H1 (cell line): ENCODE data around the gene TP73. TPM values are rescaled to one million over a fixed set of nuclear protein-coding genes. Genes with fewer than 3 reads are reported as not detected.

Source experiments
- CTCF ChIA-PET: fragments of 300-600 bp; sonication (Branson Sonifier 250); formaldehyde crosslinking; loops from one replicate; lab custom pipeline; 2021; ENCODE audit not compliant: partially characterized antibody; lab: Charles Lee
- POLR2A ChIA-PET: fragments of 300-600 bp; sonication (Branson Sonifier 250); formaldehyde crosslinking; loops from one replicate; lab custom pipeline; 2021; ENCODE audit warnings: inconsistent platforms; ENCODE audit not compliant: partially characterized antibody; lab: Charles Lee
- DNase-seq, 2 experiments: peaks; one replicate each; pipeline versions ENCODE4 v3.0.0 to v3.0.0-alpha.2; 2010 to 2022; ENCODE audit warnings: low spot score in 2 of 2, low read depth in 1 of 2, mixed read lengths in 1 of 2
- FAIRE-seq: peaks from 2 replicates; lab custom pipeline; 2011; peaks lifted over from hg19 to GRCh38; lab: Jason Lieb, UNC
- H2AFZ ChIP-seq: 2 replicates; pipeline ENCODE4 v1.8.1; 2012; ENCODE audit warnings: low read length, inconsistent platforms
- H2AK5ac ChIP-seq: 2 replicates; pipeline ENCODE4 v1.6.1; 2013; ENCODE audit warnings: low read depth, low read length
- H2BK120ac ChIP-seq: replicated peaks from 2 replicates; pipeline ENCODE3; 2013; ENCODE audit warnings: low read depth, low read length, inconsistent platforms
- H2BK12ac ChIP-seq: 2 replicates; pipeline ENCODE4 v1.6.1; 2013; ENCODE audit warnings: low read depth, low read length
- H2BK15ac ChIP-seq: 2 replicates; pipeline ENCODE4 v1.6.1; 2013; ENCODE audit warnings: low read length
- H2BK20ac ChIP-seq: 2 replicates; pipeline ENCODE4 v1.6.1; 2013; ENCODE audit warnings: low read length
- H2BK5ac ChIP-seq: 2 replicates; pipeline ENCODE4 v1.6.1; 2013; ENCODE audit warnings: low read depth, low read length
- H3K14ac ChIP-seq: 2 replicates; pipeline ENCODE4 v1.6.1; 2013; ENCODE audit warnings: inconsistent platforms; ENCODE audit not compliant: insufficient read length
- H3K18ac ChIP-seq: 2 replicates; pipeline ENCODE4 v1.6.1; 2013; ENCODE audit warnings: low read length; ENCODE audit errors: extremely low read depth
- H3K23ac ChIP-seq: 2 replicates; pipeline ENCODE4 v1.6.1; 2013; ENCODE audit warnings: inconsistent platforms; ENCODE audit not compliant: insufficient read length
- H3K23me2 ChIP-seq: 2 replicates; pipeline ENCODE4 v1.6.1; 2013; ENCODE audit warnings: low read depth, low read length
- H3K27ac ChIP-seq: 2 replicates; pipeline ENCODE4 v1.6.1; 2011; ENCODE audit warnings: low read depth, low read length, inconsistent platforms
- H3K27me3 ChIP-seq, 4 experiments: replicated peaks in 1 of 4; 1 replicate in 1 of 4; 2 replicates in 3 of 4; pipeline versions ENCODE4 v1.6.1 to v1.8.1; 2011 to 2013; ENCODE audit warnings: low read length in 3 of 4, mild to moderate bottlenecking in 3 of 4, inconsistent platforms in 2 of 4, mixed read lengths in 2 of 4, moderate library complexity in 1 of 4; ENCODE audit not compliant: control insufficient read depth in 3 of 4, insufficient read depth in 3 of 4; ENCODE audit errors: extremely low read depth in 1 of 4
- H3K36me3 ChIP-seq, 4 experiments: 2 replicates each; pipeline versions ENCODE4 v1.6.1 to v1.8.1; 2011 to 2013; ENCODE audit warnings: mild to moderate bottlenecking in 4 of 4, low read length in 3 of 4, moderate library complexity in 2 of 4, control low read depth in 1 of 4, inconsistent platforms in 1 of 4; ENCODE audit not compliant: insufficient read depth in 4 of 4, control insufficient read depth in 2 of 4
- H3K4ac ChIP-seq: replicated peaks from 2 replicates; pipeline ENCODE3; 2013; ENCODE audit warnings: low read length, low read depth, mixed read lengths, inconsistent platforms; ENCODE audit not compliant: insufficient read length
- H3K4me1 ChIP-seq, 4 experiments: replicated peaks in 1 of 4; 1 replicate in 1 of 4; 2 replicates in 3 of 4; pipeline versions ENCODE4 v1.6.1 to v1.8.1; 2011 to 2013; ENCODE audit warnings: low read length in 3 of 4, inconsistent platforms in 2 of 4, mixed read lengths in 1 of 4; ENCODE audit not compliant: insufficient read depth in 4 of 4, control insufficient read depth in 3 of 4
- H3K4me2 ChIP-seq, 2 experiments: 2 replicates each; pipeline versions ENCODE4 v1.6.1 to v1.8.1; 2011 to 2013; ENCODE audit warnings: low read depth in 2 of 2, low read length in 2 of 2, control low read depth in 1 of 2, inconsistent platforms in 1 of 2, mild to moderate bottlenecking in 1 of 2; ENCODE audit not compliant: insufficient read depth in 1 of 2
- H3K4me3 ChIP-seq, 4 experiments: fragments of 200-600, 300-600 bp in 1 of 4; sonication (generic), shearing (Covaris generic), sonication (Bioruptor Twin) in 1 of 4; 2 replicates each; pipeline versions ENCODE4 v1.5.1 to v1.8.1; 2011 to 2016; ENCODE audit warnings: low read length in 4 of 4, low read depth in 3 of 4, control low read depth in 2 of 4, inconsistent platforms in 2 of 4, mild to moderate bottlenecking in 2 of 4, mixed read lengths in 1 of 4, moderate library complexity in 1 of 4; ENCODE audit not compliant: insufficient read depth in 2 of 4; ENCODE audit errors: extremely low read depth in 1 of 4
- H3K56ac ChIP-seq: replicated peaks from 2 replicates; pipeline ENCODE3; 2013; ENCODE audit warnings: low read depth, mild to moderate bottlenecking, mixed read lengths, low read length, inconsistent platforms; ENCODE audit not compliant: insufficient read length
- H3K79me1 ChIP-seq: 2 replicates; pipeline ENCODE4 v1.6.1; 2013; ENCODE audit warnings: low read depth, low read length, control low read depth
- H3K79me2 ChIP-seq, 2 experiments: 2 replicates each; pipeline versions ENCODE4 v1.6.1 to v1.8.1; 2012 to 2013; ENCODE audit warnings: low read length in 2 of 2, mild to moderate bottlenecking in 2 of 2, inconsistent platforms in 1 of 2; ENCODE audit not compliant: insufficient read depth in 2 of 2, control insufficient read depth in 1 of 2
- H3K9ac ChIP-seq, 4 experiments: replicated peaks in 1 of 4; 1 replicate in 1 of 4; 2 replicates in 3 of 4; pipeline versions ENCODE4 v1.6.1 to v1.8.1; 2011 to 2013; ENCODE audit warnings: low read depth in 3 of 4, low read length in 3 of 4, control low read depth in 2 of 4, mild to moderate bottlenecking in 2 of 4, moderate library complexity in 2 of 4, inconsistent platforms in 1 of 4; ENCODE audit errors: extremely low read depth in 1 of 4
- H3K9me3 ChIP-seq, 2 experiments: 2 replicates each; pipeline versions ENCODE4 v1.6.1 to v1.8.1; 2012 to 2013; ENCODE audit warnings: mild to moderate bottlenecking in 2 of 2, moderate library complexity in 2 of 2, control low read depth in 1 of 2, inconsistent platforms in 1 of 2, low read depth in 1 of 2, low read length in 1 of 2, mixed read lengths in 1 of 2; ENCODE audit not compliant: insufficient read depth in 2 of 2
- H4K20me1 ChIP-seq, 2 experiments: replicated peaks in 1 of 2; 2 replicates each; pipeline versions ENCODE3 to v1.8.1; 2011 to 2013; ENCODE audit warnings: inconsistent platforms in 2 of 2, low read length in 2 of 2, mild to moderate bottlenecking in 1 of 2; ENCODE audit not compliant: insufficient read depth in 2 of 2, control insufficient read depth in 1 of 2
- H4K5ac ChIP-seq: 2 replicates; pipeline ENCODE4 v1.6.1; 2013; ENCODE audit warnings: low read length, low read depth, mixed read lengths, inconsistent platforms; ENCODE audit not compliant: insufficient read length
- H4K8ac ChIP-seq: 2 replicates; pipeline ENCODE4 v1.8.0; 2013; ENCODE audit warnings: mild to moderate bottlenecking, moderate library complexity, low read length, inconsistent platforms; ENCODE audit not compliant: insufficient read depth; ENCODE audit errors: extremely low read depth
- H4K91ac ChIP-seq: replicated peaks from 2 replicates; pipeline ENCODE3; 2013; ENCODE audit warnings: low read length, mixed read lengths, inconsistent platforms; ENCODE audit not compliant: insufficient read length
- CHD1 ChIP-seq: IDR thresholded peaks from 2 replicates; pipeline ENCODE4 v1.6.1; 2012; ENCODE audit warnings: low read depth, low read length, improper control_type of control experiment
- CHD2 ChIP-seq: IDR thresholded peaks from 2 replicates; pipeline ENCODE4 v1.6.1; 2012; ENCODE audit warnings: low read length, improper control_type of control experiment
- SUZ12 ChIP-seq: fragments of 200-600 bp; sonication (generic); IDR thresholded peaks from 2 replicates; pipeline ENCODE4 v1.6.1; 2012; ENCODE audit warnings: mild to moderate bottlenecking, inconsistent platforms, low read length, moderate library complexity, mixed read lengths
- WGBS, 2 experiments: shearing (Covaris generic) in 1 of 2; methylation state at CpG; one replicate each; pipeline versions ENCODE4 v1.1.6 to v1.1.7; 2013 to 2015; ENCODE audit warnings: low lambda C conversion rate in 2 of 2, mixed read lengths in 2 of 2, inconsistent platforms in 1 of 2, low coverage in 1 of 2, missing lambda C conversion rate in 1 of 2; ENCODE audit not compliant: insufficient replicate concordance in 2 of 2, insufficient coverage in 1 of 2, insufficient read length in 1 of 2; ENCODE audit errors: extremely low coverage in 1 of 2, missing lambda C conversion rate in 1 of 2; 5-methylcytosine and 5-hydroxymethylcytosine counted together
- polyA plus RNA-seq, 7 experiments: library from polyadenylated mRNA; depleted of rRNA in 3 of 7; stranded (reverse) in 5 of 7; unstranded in 2 of 7; fragments of >200 nt in 5 of 7; fragments of 200-250 nt in 2 of 7; gene quantifications; 1 replicate in 5 of 7; 2 replicates in 1 of 7; 4 replicates in 1 of 7; pipeline versions ENCODE4 v1.2.1 to v1.2.3, GENCODE V29; 2011 to 2013; ENCODE audit warnings: missing spikeins in 2 of 7, mixed read lengths in 2 of 7
- total RNA-seq: library from RNA; stranded (reverse); fragmentation: NEBNext Ultra II Directional; extraction: Animal tissue kit (Norgen Biotek cat#: 25700); gene quantifications from 2 replicates; pipeline ENCODE4 v1.2.1, GENCODE V29; 2021

TP73 gene
- total and polyA plus RNA-seq, 2 of the 8 experiments (the other 6 are each of a cell fraction or from before 2014, with no cell fraction given) = 2.6 to 3.1 TPM

DNA sequence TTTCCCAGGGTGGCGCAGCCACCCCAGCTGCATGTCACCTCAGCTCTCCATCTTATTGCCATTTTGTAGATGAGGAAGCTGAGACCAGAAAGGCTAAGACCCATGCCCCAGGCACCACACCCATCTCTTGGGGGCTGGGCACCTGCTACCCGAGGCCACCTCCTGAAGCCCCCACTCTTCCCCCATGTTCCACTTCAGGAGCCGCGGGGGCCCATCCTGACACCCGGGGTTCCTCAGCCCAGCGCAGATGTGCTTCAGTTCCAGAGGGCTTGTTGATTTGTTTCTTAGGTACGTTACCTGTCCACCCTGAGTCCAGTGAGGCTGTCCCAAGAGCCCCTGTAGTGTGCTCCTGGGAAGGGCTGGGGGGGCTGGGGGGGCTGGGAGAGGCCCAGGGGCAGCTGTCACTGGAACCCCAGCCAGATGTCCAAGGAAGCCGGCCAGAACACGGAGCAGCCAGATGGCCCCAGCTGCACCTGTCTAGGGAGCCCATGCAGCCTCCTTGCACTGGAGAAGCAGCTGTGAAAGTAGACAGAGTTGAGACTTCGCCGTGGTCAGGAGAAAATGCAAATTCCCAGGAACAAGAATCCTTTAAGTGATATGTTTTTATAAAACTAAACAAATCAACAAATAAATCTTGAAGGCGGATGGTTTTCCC is 82.8 kb downstream of the TP73 start:
- Histone ChIP-seq H2AK5ac (no peak overlapping the region), H3K27ac (no peak overlapping the region), H3K9me3 (no peaks in the 10 kb centered on the region), H3K9ac (no peak overlapping the region), H3K14ac (no peak overlapping the region), H3K4ac (no peak overlapping the region), H4K8ac (no peak overlapping the region), H2BK12ac (no peak overlapping the region), H3K79me2 (no peaks in the 10 kb centered on the region), H3K18ac (no peak overlapping the region), H2BK120ac (no peak overlapping the region), H2BK5ac (no peak overlapping the region), H3K56ac (no peak overlapping the region), H4K20me1 (peaks cover 0 to 12% of the 10 kb centered on the region in 2 experiments), H3K4me2 (no peak overlapping the region), H2BK15ac (no peak overlapping the region), H3K4me1 (peaks cover 0 to 19% (median 13%) of the 10 kb centered on the region in 4 experiments; a peak in 5 of 7 replicates), H2AFZ (no peak overlapping the region), H3K79me1 (no peaks in the 10 kb centered on the region; the same call in 1 of the 2 replicates), H3K23ac (no peak overlapping the region), H4K5ac (no peak overlapping the region), H3K27me3 (no peaks in the 10 kb centered on the region; a peak in 2 of 7 replicates), H3K23me2 (no peaks in the 10 kb centered on the region; the same call in 1 of the 2 replicates), H2BK20ac (no peak overlapping the region), H3K36me3 (peaks cover 10 to 34% (median 27%) of the 10 kb centered on the region in 4 experiments; a peak in 7 of 8 replicates), H3K4me3 (no peak overlapping the region), H4K91ac (no peak overlapping the region)
- POLR2A ChIA-PET = interaction anchor here (0.5 to 2.0 kb wide), 8 partner anchors 11 to 111 kb away, joined by 3 to 7 read pairs (median 4); no protein-coding TSS in a partner anchor
- DNase-seq (no peak), FAIRE-seq (no peak)
- WGBS, 2 experiments = 88% methylated on average over 11 of the region's 12 CpGs; no CpG with 5 or more reads in 1 of the 2 experiments
- CTCF ChIA-PET = interaction anchor here (1.1 to 3.6 kb wide), 5 partner anchors 11 to 144 kb away, joined by 3 to 17 read pairs (median 5); no protein-coding TSS in a partner anchor
- TF ChIP-seq CHD1 (no peak), CHD2 (no peak), SUZ12 (no peak)
